ENCODE results near the gene TICAM1.

DNA sequence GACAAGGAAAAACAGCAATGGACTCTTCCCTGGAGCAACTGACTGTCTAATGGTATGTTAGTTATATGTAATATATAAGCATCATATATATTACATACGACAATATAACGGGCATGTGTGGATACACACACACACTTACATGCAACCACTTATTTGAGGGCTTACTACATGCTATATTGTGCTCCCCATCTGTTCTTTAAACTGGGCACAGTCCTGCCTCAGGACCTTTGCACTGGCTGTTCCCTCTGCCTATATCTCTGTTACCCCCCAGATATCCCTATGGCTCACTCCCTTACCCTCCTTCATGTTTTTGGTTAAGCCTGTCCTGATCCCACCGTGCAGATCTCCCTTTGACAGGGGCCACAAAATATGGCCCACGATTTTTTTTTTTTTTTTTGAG is 10.2 kb downstream of the TICAM1 start:
- no peak for TF ChIP-seq POLR2AphosphoS5 (IDR thresholded peaks at IDR 0.05)
- TF ChIP-seq, protein P1, sequence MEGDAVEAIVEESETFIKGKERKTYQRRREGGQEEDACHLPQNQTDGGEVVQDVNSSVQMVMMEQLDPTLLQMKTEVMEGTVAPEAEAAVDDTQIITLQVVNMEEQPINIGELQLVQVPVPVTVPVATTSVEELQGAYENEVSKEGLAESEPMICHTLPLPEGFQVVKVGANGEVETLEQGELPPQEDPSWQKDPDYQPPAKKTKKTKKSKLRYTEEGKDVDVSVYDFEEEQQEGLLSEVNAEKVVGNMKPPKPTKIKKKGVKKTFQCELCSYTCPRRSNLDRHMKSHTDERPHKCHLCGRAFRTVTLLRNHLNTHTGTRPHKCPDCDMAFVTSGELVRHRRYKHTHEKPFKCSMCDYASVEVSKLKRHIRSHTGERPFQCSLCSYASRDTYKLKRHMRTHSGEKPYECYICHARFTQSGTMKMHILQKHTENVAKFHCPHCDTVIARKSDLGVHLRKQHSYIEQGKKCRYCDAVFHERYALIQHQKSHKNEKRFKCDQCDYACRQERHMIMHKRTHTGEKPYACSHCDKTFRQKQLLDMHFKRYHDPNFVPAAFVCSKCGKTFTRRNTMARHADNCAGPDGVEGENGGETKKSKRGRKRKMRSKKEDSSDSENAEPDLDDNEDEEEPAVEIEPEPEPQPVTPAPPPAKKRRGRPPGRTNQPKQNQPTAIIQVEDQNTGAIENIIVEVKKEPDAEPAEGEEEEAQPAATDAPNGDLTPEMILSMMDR (IDR thresholded peaks at IDR 0.05) = no peak

Data from esophagus muscularis mucosa (tissue), 3 donors.